Right lung (tissue), 5 donors: ENCODE data around the gene TUBA3E. TPM values are rescaled to one million over a fixed set of nuclear protein-coding genes. Genes with fewer than 3 reads are reported as not detected.
"Not testable (repeated sequence)": the region's sequence is repeated elsewhere in the genome, so short reads cannot be mapped to it uniquely, and the experiment has no call there.

Experiments used
- DNase-seq, 2 donors: peaks; one replicate each; pipeline ENCODE4 v3.0.0-alpha.2; 2013
- polyA plus RNA-seq, 5 donors: library from polyadenylated mRNA; unstranded; fragments of 120-200 nt; gene quantifications; one replicate each; pipeline versions ENCODE4 v1.2.1 to v1.2.3, GENCODE V29; 2013; ENCODE audit warnings: inconsistent platforms in 1 of 5, low replicate concordance in 1 of 5; ENCODE audit not compliant: insufficient read length in 5 of 5, insufficient read depth in 1 of 5

Gene TUBA3E
- polyA plus RNA-seq, 5 donors: 0.09 to 0.31 (median 0.15) TPM; not detected in 1

DNA sequence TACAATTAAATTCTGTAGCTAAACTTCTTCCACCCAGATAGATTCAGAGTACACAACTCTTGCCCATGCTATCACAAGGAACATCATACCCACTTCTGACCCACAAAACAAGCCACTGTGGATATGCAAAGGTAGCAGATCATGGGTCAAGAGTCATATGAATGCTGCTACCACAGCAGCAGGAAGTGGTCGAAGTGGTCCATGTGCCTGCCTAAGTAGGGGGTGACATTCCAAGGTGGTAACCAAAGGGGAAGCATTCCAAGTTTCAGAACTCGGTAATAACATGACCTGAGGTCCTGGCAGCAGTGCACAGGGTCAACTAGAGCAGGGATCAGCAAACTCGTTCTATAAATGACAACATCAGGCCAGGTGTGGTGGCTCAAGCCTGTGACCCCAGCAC, 5.8 kb downstream of the TUBA3E start:
- DNase-seq: not testable (repeated sequence)

DNA sequence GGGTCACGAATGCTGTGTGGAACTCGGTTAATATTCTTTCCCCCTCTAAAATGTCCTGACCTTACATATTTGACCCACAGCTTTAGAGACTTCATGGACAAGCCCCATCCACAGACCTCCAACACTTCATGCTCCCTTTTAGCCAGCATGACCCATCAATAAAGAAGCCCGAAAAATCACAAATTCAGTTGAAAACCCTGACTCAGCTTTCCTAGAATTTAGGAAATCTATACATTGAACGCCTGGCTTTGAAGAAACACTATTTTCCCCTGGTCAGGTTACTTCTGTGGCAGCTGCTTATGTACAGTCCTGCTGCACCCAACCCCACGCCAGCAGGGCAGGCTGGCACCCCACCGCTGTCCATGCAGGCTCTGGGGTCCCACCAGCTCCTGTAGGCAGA, 6.9 kb downstream of the TUBA3E start:
- DNase-seq: not testable (repeated sequence)

DNA sequence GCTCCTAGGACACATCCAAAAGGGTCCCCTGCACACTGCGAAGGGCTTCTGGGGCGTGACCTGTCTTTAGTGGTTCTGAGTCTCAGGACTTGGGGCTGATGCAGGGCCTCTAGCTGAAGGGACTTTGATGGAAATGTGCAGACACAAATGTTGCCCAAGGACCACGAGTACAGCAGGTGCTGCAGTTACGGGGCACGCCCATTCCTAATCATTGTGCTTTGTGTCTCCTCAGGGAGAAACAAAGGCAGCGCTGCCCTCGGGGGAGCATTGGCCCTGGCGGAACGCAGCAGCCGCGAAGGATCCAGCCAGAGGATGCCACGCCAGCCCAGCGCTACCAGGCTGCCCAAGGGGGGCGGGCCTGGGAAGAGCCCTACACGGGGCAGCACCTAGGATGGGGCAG, 8.0 kb downstream of the TUBA3E start:
- no peak for DNase-seq

DNA sequence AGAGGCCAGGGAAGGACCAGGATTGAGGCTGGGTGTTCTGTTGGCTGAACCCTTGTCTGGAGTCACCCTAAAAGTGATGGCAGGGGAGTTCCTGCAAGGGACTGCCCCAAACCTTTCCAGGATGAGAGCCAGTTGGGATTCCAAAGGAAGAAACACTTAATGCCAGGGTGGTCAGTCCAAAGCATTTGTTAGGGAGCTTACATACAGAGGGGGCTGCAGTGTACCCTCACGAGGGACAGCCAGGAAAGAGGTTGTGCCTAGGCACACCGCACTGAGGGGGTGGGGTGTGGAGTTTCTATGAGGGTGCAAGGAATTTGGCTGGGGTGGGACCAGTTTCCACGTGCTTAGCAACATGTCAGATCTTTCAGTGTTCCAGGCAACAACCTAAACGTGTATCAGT, 9.3 kb downstream of the TUBA3E start:
- DNase-seq: not testable (repeated sequence)

DNA sequence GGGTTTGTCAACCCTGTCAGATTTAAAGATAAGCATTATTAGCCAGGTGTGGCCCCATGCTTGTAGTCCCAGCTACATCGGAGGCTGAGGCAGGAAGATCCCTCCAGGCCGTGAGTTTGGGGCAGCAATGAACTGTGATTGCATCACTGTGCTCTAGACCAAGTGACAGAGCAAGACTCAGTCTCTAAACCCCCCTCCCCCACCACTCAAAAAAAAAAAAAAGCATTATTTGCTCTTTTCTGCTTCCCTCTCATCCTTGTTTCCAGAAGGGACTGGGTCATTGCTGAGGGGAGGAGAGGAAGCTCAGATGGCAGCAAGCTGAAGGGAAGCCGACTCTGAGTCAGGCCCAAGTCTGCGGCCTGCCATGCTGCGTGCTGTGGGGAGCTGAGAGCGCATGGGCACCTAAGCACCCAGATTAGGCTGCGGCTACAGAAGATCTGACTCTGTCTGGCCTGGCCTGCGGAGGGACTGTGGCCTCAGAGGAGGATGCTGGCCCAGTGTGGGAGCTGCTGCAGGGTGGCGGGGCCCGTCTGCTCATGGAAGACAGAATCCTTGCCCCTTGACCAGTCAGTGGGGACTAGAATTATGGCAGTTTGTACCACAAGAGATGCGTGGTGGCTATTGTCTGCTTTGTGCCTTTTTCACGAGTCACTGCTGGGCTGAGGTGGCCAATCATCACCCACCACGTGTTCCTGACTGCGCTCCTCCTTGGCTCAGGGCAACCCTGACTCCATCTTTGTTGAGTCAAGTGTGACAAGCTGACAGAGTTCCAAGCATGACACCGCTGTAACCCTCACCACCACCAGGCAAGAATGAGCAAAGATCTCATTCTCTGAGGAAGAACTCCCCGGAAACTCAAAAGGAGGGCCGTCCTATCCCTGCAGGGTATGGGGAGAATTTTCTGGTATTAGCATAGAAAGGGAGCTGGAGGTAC, 10.1 kb downstream of the TUBA3E start:
- DNase-seq: not testable (repeated sequence)

DNA sequence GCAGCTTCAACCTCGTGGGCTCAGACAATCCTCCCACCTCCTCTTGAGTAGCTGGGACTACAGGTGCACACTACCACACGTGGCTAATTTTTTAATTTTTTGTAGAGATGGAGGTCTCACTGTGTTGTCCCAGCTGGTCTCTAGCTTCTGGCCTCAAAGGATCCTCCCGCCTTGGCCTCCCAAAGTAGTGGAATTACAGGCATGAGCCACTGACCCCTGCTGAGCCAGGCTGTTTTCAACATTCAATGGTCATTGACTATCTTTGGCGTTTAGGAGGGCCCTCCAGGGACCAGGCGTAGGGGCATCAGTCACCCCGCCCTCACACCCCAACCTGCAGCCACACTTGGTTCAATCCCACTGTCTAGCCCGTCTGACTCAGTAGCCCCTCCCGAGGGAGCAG, 11.0 kb downstream of the TUBA3E start:
- DNase-seq: no peak

DNA sequence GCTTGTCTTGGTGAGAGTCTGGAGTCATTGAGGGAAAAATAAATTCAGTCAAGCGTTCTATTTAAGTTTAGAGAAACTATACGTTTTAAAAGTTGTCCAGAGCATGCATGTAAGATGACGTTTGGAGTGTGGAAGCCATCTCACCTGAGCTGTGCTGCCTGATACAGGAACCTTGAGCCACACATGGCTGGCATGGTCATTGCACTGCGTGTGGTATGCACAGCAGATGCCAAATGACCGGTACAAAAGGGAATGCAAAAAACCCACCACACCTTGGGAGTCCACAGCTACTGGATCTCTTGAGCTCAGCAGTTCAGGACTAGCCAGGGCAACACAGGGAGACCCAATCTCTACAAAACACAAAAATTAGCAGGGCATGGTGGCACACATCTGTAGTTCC, 11.8 kb downstream of the TUBA3E start:
- DNase-seq: no peak

DNA sequence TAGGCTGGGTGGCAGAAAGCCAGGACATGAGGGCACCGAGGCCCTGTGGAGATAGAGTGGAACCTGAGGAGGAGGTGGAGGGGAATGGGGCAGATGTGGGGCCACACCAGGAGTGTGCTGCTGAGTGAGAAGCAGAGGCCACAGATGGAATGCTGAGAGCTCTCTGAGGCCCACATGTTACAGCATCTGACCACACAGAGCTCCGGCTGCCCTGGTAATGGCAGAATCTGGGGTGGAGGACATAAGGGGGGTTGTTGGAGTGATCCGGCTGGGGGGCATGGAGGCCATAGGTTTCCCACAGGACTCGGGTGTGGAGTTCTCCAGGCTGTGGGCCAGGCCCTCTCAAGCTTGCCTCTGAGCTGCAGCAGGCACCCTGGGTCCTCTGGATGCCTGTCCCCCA, 12.3 kb downstream of the TUBA3E start:
- no peak for DNase-seq

DNA sequence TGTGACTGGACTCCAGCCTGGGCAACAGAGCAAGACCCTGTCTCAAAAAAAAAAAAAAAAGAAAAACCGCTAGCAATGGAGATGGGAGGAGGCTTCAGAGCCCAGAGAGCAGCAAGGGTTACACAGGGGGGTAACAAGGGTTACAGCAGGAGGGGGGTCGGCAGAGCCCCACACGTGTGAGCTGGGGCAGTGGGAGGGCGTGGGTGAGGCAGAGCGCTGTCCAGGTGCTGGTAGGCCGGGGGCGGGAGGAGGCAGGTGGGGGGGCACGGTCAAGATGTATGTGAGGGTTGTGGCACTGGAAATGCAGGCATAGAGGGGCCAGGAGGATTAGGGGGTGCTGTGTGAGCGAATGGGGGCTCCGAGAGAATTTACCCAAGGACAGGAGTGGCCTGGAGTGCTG, 12.8 kb downstream of the TUBA3E start:
- no peak for DNase-seq

DNA sequence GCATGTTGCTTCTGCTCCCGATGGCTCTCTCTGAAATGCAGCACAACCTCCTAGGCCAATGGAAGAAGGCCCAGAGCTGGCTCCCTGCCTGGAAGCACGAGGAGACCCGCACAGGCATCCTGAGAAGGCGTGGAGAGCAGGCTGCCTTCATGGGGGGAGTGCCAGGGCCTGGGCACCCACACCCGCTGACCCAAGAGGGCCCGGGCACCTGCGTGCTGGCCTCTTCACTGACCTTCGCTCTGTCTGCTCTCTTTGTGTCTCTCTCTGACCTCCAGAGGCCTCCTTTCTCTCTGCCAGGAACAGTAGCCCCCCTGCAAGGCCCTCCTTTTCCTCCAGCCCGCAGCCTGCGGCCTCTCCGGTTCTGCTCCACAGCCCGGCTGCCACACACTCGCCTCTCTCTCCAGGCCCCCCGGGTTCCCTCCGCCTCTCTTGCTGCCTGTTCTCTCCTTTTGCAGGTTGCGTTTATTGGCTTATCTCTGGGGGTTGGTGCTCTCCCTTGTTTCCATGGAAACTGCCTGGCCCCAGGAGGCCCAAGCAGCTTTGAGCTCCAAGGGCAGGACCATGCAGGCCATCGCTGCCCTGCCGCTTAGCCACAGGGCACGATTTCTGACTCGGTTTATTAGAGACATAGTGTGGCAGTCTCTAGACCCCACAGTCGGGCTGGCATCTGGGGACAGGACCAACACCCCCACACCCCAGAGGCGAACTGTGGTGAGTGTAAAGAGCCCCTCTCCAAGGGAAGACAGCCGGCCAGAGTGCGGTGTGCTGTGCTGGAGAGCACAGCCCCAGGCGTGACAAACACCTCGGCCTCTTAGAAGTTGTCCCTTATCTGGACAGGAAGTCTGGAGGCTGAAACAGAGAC, 14.5 kb downstream of the TUBA3E start:
- DNase-seq: no peak

DNA sequence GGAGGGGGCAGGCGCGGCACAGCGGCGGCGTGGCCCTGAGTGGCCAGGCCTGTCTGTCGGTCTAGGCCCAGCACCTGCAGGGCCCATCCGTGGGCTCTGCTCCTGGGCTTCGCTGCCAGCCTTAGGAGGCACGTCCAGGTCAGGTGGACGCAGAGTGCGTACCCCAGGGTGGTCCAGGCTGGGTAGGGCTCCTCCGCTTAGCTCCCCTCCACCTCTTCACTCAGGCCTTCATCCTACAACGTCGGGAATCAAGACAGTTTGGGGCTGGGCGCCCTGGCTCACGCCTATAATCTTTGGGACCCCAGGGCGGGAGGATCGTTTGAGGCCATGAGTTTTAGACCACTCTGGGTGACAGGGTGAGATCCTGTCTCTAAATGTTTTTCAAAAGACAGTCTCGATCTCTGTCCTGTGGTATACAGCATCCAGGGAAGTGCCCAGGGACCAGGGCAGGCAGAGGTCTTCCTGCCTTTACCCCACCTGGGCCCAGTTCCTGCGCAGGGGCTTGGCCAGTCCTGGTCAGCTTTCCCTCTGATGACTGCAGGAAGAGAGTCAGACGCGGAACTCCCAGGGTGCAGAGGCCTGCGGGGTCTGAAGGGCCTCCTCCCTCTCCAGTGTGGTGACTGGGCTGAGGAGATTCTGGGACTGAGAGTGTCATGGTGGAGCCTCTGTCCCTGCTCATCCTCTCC, 15.3 kb downstream of the TUBA3E start:
- not testable (repeated sequence) for DNase-seq

DNA sequence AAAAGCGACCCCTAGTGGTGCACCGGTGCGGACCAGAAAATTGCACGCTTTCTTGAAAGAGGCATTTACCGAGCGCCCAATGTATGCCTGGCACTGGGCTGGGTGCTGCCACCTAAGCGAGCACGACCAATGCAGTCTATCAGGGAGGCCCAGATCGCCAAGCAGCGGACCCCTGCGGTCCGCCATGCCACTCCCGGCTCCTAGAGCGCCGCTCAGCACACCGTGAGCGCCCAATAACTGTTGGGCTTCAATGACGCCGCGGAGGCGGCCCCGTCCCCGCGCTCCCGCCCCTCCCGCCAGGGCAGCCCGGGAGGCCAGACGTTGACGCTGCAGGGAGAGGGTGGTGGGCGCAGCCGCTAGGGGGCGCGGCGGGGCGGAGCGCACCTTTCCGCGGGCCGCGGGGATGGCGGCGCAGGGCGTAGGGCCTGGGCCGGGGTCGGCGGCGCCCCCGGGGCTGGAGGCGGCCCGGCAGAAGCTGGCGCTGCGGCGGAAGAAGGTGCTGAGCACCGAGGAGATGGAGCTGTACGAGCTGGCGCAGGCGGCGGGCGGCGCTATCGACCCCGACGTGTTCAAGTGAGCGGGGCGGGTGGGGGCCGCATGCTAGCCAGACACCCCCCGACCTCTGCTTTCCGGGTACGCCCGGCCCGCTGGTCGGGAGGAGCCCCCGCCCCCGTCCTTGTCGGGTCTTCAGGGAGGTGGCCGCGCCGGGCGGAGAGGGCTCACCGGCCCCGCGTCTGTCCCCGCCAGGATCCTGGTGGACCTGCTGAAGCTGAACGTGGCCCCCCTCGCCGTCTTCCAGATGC, 16.2 kb downstream of the TUBA3E start, which contains the start of gene MZT2B:
Gene MZT2B (plus strand): TSS at position 383 of the 803 bp plus-strand sequence. CDS start 21 bp downstream, at position 404.
- DNase-seq: peak; percentile 78 to 83

DNA sequence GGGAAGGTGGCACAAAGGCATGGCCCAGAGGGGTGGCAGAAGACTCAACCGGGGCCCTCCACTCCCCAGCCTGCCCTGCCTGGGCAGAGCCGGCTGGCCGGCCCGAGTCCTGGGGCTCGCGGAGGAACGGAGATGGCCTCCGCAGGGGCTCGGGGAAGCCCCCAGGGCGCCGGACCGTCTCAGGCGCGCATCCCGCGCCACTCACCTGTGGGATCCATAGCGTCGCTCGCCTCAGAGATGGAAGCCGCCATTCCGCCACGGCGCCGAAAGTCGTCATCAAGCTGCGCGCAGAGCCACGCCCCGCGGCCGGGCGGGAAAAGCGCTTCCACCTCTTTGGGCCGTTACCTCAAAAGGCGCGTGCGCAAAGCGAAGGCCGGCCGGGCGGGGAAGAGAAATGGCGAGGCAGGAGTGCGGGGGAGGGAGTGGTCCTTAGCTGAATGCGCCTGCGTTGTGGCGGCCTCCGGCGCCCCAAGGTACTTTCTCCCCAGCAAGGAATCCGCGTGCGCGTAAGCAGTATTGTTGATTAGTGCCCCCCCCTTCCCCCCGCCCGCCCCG, 16.8 kb downstream of the TUBA3E start, which contains the start of gene SMPD4:
Gene SMPD4 (minus strand): TSS at position 278 of the 555 bp plus-strand sequence. CDS start 5,010 bp downstream, outside the sequence.
- peak; percentile 94 to 95 for DNase-seq

DNA sequence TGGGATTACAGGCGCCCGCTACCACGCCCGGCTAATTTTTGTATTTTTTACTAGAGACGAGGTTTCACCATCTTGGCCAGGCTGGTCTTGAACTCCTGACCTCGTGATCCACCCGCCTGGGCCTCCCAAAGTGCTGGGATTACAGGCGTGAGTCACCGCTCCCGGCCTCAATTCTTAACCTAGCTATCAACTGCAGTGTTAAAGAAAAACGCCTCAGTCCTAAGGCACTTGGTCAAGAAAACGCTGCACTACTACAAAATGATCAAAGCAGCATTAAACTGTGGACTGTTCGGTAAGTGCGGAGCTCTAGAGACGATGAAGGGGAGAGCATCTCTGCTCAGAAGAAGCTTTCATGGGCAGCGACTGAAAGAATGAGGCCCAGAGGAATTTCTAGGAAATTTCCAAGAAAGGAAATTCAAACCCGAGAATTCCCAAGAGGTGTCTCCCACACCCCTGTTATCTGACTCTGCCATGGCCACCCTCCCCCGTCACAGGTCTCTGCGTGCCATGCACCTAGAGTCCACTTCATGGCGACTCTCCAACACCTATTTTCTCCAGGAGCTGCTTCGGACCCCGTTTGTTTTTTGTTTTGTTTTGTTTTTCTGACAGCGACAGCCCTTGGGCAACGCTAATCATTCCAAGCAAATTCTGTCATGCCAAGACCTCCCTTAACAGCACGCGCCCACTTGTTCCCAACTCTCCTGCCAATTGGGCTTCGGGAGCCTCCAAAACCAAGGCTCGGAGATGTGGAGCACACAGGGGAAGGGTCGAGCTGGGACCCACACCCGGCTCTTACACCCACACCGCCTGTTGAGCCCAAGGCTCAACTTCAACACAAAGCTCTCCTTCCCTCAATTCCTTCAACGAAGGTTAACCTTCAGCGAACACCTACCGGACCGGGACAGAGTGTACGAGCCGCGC, 17.6 kb downstream of the TUBA3E start:
- not testable (repeated sequence) for DNase-seq

DNA sequence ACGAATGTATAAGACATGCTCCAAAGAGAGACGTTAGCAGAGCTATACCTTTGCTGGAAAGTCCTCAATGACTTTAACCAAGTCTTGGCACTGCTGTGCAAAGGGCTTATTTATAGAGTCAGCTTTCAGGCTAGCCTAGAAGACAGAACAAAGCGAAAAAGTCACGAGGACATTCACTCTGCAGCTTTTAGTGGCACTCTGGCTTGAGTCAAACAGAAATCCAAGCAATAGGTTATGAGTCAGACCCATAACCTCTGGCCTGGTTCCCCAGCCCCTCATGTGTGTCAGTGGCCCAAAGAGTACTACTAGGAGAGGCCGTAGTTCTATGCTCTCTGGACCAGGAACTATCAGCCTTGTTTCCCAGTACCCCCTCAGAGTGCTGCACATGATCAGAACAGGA, 23.4 kb downstream of the TUBA3E start:
- DNase-seq: not testable (repeated sequence)

DNA sequence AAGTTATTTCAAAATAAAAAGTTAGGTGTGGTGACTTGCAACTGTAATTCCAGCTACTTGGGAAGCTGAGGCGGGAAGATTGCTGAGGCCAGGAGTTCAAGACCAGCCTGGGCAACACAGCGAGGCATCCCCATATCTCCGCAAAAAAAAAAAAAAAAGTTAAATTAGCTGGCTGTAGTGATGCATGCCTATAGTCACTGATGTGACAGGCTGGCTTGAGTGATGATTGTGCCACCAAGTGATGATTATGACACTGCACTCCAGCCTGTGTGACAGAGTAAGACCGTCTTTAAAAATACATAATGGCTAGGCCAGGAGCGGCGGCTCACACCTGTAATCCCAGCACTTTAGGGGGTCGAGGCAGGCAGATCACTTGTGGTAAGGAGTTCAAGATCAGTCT, 28.3 kb downstream of the TUBA3E start:
- no peak for DNase-seq

DNA sequence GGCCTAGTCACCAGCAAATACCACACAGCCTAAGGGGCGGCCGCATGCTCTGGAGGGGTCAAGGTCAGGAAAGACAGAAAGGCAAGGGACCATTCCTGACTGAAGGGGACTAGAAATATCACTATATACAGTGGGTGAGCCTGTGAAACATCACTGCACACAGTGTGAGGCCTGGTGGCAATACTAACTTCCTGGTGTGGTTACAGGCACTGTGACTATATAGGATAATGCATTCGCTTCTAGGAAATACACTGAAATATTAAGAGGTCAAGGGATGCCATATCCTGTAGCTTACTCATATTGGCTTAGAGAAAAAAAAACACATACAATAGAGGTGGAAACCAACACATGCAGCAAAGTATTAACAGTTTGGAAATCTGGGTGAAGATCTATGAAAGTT, 29.1 kb downstream of the TUBA3E start:
- not testable (repeated sequence) for DNase-seq

DNA sequence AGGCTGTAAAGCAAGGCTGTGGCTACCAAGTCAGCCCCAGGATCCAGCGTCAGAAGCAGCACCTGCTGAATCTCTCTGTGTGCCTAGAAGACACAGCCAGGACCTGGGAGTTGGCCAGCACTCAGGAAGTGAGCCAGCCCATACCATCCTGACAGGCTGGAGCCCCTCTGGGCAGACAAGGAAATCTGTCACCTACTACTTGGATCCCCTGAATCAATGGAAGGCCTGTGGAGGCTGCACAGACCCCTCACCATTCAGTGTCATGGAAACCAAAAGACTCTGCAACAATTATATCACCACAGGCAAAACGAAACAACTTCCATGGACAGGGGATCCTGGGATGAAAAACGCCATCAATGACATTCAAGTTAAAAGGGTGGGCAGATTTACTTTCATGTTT, 31.6 kb downstream of the TUBA3E start:
- DNase-seq: not testable (repeated sequence)

DNA sequence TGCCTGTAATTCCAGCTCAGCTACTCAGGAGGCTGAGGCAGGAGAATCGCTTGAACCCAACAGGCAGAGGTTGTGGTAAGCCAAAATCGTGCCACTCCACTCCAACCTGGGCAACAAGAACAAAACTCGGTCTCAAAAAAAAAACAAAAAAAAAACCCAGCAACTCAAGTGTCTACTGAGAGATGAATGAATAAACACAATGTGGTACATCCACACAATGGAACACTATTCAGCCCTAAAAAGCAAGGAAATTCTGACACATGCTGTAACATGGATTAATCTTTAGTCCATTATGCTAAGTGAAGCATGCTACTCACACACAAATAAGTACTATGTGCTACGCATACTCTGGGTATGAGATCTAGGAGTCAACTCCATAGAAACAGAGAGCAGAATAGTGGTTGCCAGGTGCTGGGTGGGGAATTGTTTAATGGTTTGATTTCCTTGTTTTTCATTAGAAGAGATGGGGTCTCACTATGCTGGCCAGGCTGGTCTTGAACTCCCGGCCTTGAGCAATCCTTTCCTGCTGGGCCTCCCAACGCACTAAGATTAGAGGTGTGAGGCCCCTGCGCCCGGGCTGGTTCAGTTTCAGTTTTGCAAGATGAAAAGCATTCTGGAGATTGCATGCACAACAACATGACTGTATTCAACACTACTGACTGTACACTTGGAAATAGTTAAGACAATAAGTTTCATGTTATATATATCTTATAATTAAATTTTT, 32.8 kb downstream of the TUBA3E start:
- DNase-seq: no peak
